Fibroblast of mammary gland (primary cell): ENCODE data around the gene ATF2.

Source experiments
- DNase-seq: peaks from one replicate; pipeline ENCODE4 v3.0.0-alpha.2; 2010; ENCODE audit warnings: low read depth
- H3K4me3 ChIP-seq: 2 replicates; pipeline ENCODE4 v1.5.1; 2011; ENCODE audit warnings: low read depth, mild to moderate bottlenecking, low read length, moderate library complexity; ENCODE audit not compliant: control insufficient read depth
- CTCF ChIP-seq: conservative IDR thresholded peaks from 2 replicates; pipeline ENCODE4 v1.5.1; 2011; ENCODE audit warnings: low read depth, low read length, inconsistent platforms; ENCODE audit not compliant: control insufficient read depth, insufficient read depth

ATF2 gene

GRCh38 chr2:175076272-175076671 lies 91.7 kb downstream of the ATF2 start:
- no peak for DNase-seq
- no peak for TF ChIP-seq CTCF
- H3K4me3 ChIP-seq: no peak overlapping the region

- no peak for TF ChIP-seq CTCF
- no peak for DNase-seq
- H3K4me3 ChIP-seq: no peak overlapping the region
Observed at GRCh38 chr2:175074478-175074877, 93.5 kb downstream of the ATF2 start.

GRCh38 chr2:175068534-175068933 lies 99.5 kb downstream of the ATF2 start:
- H3K4me3 ChIP-seq: no peak overlapping the region
- DNase-seq: no peak
- no peak for TF ChIP-seq CTCF

- no peak for DNase-seq
- TF ChIP-seq CTCF: no peak
- no peak overlapping the region for H3K4me3 ChIP-seq
Observed at GRCh38 chr2:175066411-175066810, 101.6 kb downstream of the ATF2 start.

GRCh38 chr2:175064797-175065196 lies 103.2 kb downstream of the ATF2 start:
- no peak for DNase-seq
- no peak overlapping the region for H3K4me3 ChIP-seq
- TF ChIP-seq CTCF: no peak

GRCh38 chr2:175063741-175064140 lies 104.3 kb downstream of the ATF2 start:
- TF ChIP-seq CTCF: no peak
- peak; percentile 14 for DNase-seq
- H3K4me3 ChIP-seq: no peak overlapping the region

GRCh38 chr2:175062787-175063585 lies 105.0 kb downstream of the ATF2 start:
- no peak overlapping the region for H3K4me3 ChIP-seq
- no peak for DNase-seq
- TF ChIP-seq CTCF: no peak
